GM19023 (cell line): ENCODE results near the gene ZBED3.
"Not testable (repeated sequence)": the region's sequence is repeated elsewhere in the genome, so short reads cannot be mapped to it uniquely, and the experiment has no call there.

ENCODE experiments used
- ATAC-seq: cut with Tn5 transposase; IDR thresholded peaks from one replicate; pipeline ENCODE4 v1.9.1; 2021; ENCODE audit warnings: mild to moderate bottlenecking, moderate library complexity; ENCODE audit not compliant: unreplicated experiment

Gene ZBED3

GRCh38 chr5:77086689-77087483, at the start of gene ZBED3:
Gene ZBED3, minus strand, starts transcription at chr5:77087285. Its CDS starts 9,407 bp downstream, at chr5:77077878.
- ATAC-seq: peak; percentile 62

GRCh38 chr5:77133061-77133758, 46.1 kb upstream of the ZBED3 start:
- ATAC-seq: no peak

GRCh38 chr5:77131361-77131760, 44.3 kb upstream of the ZBED3 start:
- no peak for ATAC-seq

GRCh38 chr5:77129391-77129990, 42.4 kb upstream of the ZBED3 start:
- no peak for ATAC-seq

- ATAC-seq: no peak
Observed at GRCh38 chr5:77128411-77129061, 41.5 kb upstream of the ZBED3 start.

- no peak for ATAC-seq
Observed at GRCh38 chr5:77123057-77123456, 36.0 kb upstream of the ZBED3 start.

- ATAC-seq: no peak
Observed at GRCh38 chr5:77120706-77121105, 33.6 kb upstream of the ZBED3 start.

GRCh38 chr5:77120086-77120485, 33.0 kb upstream of the ZBED3 start:
- ATAC-seq: no peak

GRCh38 chr5:77117161-77117560, 30.1 kb upstream of the ZBED3 start:
- ATAC-seq: no peak

GRCh38 chr5:77107035-77107434, 19.9 kb upstream of the ZBED3 start:
- not testable (repeated sequence) for ATAC-seq

GRCh38 chr5:77104813-77105212, 17.7 kb upstream of the ZBED3 start:
- no peak for ATAC-seq

- no peak for ATAC-seq
Observed at GRCh38 chr5:77103457-77103856, 16.4 kb upstream of the ZBED3 start.

GRCh38 chr5:77102549-77102948, 15.5 kb upstream of the ZBED3 start:
- ATAC-seq: no peak

GRCh38 chr5:77101298-77101697, 14.2 kb upstream of the ZBED3 start:
- no peak for ATAC-seq

GRCh38 chr5:77095189-77095588, 8.1 kb upstream of the ZBED3 start:
- no peak for ATAC-seq

GRCh38 chr5:77087484-77088261, 588 bp upstream of the ZBED3 start:
- ATAC-seq: peak; percentile 19

- ATAC-seq: no peak
Observed at GRCh38 chr5:77086368-77086688, 757 bp downstream of the ZBED3 start.

GRCh38 chr5:77083088-77083487, 4.0 kb downstream of the ZBED3 start:
- ATAC-seq: no peak

- no peak for ATAC-seq
Observed at GRCh38 chr5:77082280-77082679, 4.8 kb downstream of the ZBED3 start.

GRCh38 chr5:77080905-77081304, 6.2 kb downstream of the ZBED3 start:
- ATAC-seq: no peak

GRCh38 chr5:77080479-77080878, 6.6 kb downstream of the ZBED3 start:
- ATAC-seq: not testable (repeated sequence)
